GM12872 (cell line): ENCODE data around the gene FBXO15.

ENCODE experiments used
- TF ChIP-seq, protein P1 (sequence below): IDR thresholded peaks from 3 replicates; pipeline ENCODE4 v1.5.1; 2011; ENCODE audit warnings: low read depth, mild to moderate bottlenecking, low read length, moderate library complexity; ENCODE audit not compliant: insufficient read depth

FBXO15 gene

DNA sequence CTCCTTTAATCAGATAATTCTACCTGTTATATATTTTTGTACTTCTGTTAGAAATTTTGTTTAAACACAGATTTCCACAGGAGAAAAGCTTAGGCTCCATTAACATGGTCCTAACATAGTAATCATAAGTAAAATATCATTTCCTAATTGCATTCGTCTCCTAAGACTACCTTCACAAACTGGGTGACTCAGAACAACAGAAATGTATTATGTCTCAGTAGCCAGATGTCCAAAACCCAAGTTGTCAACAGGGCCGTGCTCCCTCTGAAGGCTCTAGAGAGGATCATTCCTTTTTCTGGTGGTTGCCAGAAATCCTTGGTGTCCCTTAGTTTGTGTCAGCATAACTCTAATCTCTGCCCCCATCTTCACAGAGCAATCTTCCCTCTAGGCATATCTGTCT, 5.4 kb downstream of the FBXO15 start:
- TF ChIP-seq, protein P1, sequence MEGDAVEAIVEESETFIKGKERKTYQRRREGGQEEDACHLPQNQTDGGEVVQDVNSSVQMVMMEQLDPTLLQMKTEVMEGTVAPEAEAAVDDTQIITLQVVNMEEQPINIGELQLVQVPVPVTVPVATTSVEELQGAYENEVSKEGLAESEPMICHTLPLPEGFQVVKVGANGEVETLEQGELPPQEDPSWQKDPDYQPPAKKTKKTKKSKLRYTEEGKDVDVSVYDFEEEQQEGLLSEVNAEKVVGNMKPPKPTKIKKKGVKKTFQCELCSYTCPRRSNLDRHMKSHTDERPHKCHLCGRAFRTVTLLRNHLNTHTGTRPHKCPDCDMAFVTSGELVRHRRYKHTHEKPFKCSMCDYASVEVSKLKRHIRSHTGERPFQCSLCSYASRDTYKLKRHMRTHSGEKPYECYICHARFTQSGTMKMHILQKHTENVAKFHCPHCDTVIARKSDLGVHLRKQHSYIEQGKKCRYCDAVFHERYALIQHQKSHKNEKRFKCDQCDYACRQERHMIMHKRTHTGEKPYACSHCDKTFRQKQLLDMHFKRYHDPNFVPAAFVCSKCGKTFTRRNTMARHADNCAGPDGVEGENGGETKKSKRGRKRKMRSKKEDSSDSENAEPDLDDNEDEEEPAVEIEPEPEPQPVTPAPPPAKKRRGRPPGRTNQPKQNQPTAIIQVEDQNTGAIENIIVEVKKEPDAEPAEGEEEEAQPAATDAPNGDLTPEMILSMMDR, result no peak

DNA sequence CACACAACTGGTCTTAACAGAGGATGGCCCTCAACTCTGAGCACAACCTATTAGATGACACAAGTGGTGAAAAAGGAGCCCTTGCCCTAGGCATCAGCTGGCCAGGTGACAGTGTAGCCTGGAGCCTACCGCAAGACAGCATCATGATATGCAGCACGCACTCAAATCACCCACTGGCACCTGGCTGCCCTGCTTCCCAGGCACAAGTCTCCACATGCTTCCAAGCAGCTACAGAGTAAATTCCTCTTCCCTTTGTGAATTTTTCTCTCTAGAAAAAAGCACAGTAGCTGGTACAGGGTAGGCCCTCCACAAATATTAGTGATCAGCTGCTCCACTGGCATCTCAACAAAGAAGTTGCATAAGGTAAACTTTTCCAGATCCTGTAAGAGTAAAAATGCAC, 6.0 kb downstream of the FBXO15 start:
- TF ChIP-seq, protein P1, result no peak

DNA sequence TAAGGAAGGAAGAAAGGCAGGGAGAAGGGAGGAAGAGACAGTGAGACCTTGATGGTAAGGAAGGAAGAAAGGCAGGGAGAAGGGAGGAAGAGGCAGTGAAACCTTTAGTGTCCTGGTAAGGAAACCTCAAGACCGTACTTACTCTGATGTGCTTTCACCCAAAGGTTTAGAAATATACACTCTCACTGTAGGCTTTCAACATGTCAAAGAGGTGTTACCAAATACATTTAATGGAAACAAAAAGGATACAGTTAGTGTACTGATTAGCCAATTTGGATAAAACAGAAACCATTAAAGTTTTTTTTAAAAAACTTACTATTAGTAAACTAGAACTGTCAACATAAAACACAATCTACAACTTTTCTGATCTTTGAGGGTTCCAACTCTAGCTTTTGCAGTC, 7.1 kb downstream of the FBXO15 start:
- TF ChIP-seq, protein P1, result no peak

DNA sequence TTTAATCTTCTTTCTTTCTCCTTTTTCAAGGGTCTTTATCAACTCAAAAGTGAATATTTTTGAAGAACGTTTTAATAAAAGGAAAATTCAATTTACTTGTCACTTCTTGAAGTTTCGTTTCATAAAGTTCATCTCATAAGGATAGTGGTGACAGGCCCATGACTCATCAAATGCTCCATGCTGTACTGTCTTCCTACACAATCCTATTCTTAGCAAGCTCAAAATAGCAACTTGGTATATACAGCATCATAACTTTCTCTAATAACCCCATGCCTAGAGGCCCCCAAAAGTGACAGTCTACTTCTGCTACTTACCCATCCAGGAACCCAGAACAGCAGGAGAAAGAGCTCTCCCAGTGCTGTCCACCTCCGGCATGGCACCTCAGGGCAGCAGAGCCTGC, 7.7 kb downstream of the FBXO15 start:
- TF ChIP-seq, protein P1, result no peak

DNA sequence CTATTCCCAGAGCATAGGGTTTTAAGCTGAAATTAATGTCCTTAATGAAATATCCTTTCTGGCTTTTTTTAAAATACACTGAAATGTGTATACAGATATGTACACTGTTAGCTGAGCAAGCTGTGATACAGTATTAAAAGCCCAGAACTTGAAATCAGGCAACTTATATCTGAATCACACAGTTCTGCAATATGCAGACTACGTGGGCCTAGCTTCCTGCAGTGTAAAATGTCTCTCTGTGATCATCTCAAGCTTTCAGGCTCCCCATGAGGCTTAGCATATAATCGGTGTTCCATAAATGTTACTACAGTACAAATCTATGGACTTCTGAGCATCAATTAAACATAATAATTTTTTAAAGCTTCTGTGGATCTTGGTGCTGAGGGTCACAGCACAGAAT, 8.2 kb downstream of the FBXO15 start:
- TF ChIP-seq, protein P1, result no peak

DNA sequence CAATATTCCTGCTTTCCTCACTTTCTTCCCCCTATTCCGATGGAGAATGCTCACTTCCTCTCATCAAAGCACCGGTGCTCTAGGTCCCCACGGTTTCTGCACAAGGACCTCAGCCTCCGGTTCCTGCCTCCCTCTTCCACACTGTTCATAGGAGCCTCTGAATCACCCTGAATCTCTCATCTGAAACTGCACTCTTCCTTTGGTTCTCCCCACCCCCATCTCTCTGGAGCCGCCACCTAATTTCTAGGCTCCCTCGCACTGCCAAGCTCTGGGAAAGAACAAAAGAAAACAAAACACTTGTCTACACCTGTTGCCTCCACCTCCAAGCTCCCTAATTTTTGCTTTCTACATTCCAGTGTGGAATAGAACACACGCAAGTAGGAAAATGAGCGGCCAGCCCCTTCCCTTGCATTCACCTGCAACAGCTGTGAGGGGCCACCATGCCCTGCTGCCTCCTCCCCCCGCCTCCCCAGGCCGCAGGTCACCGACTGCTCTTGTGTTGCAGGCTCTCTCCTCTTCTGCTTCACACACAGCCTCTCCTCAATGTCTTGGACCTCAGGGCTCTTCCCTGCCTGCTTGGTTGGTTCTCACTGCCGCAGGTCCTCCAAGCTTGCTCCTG, 9.6 kb downstream of the FBXO15 start:
- TF ChIP-seq, protein P1, result no peak

DNA sequence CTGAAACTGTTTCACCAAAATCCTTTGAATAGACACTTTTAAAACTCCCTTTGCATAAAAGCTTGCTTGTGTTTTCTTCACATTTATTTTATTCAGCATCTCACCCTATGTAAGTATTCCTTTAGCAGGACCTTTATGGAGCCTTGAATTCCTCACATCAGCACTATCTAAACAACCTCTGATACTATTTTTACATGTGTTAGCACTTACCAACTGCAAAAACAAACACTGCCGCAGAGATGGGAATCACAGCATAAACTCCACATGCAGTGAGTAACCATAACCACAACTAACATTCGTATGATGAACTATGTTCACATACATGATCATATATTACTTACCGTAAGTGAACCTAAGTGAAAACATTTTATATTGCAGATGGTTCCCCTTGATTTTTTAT, 15.4 kb downstream of the FBXO15 start:
- TF ChIP-seq, protein P1, result no peak
